H1 (cell line): Measurements from ENCODE around the gene NLRC5. TPM values are rescaled to one million over a fixed set of nuclear protein-coding genes. Genes with fewer than 3 reads are reported as not detected.

Experiments used
- CTCF ChIA-PET: fragments of 300-600 bp; sonication (Branson Sonifier 250); formaldehyde crosslinking; loops from one replicate; lab custom pipeline; 2021; ENCODE audit not compliant: partially characterized antibody; lab: Charles Lee
- POLR2A ChIA-PET: fragments of 300-600 bp; sonication (Branson Sonifier 250); formaldehyde crosslinking; loops from one replicate; lab custom pipeline; 2021; ENCODE audit warnings: inconsistent platforms; ENCODE audit not compliant: partially characterized antibody; lab: Charles Lee
- DNase-seq, 2 experiments: peaks; one replicate each; pipeline versions ENCODE4 v3.0.0 to v3.0.0-alpha.2; 2010 to 2022; ENCODE audit warnings: low spot score in 2 of 2, low read depth in 1 of 2, mixed read lengths in 1 of 2
- FAIRE-seq: peaks from 2 replicates; lab custom pipeline; 2011; peaks lifted over from hg19 to GRCh38; lab: Jason Lieb, UNC
- H2AFZ ChIP-seq: 2 replicates; pipeline ENCODE4 v1.8.1; 2012; ENCODE audit warnings: low read length, inconsistent platforms
- H2AK5ac ChIP-seq: 2 replicates; pipeline ENCODE4 v1.6.1; 2013; ENCODE audit warnings: low read depth, low read length
- H2BK120ac ChIP-seq: replicated peaks from 2 replicates; pipeline ENCODE3; 2013; ENCODE audit warnings: low read depth, low read length, inconsistent platforms
- H2BK12ac ChIP-seq: 2 replicates; pipeline ENCODE4 v1.6.1; 2013; ENCODE audit warnings: low read depth, low read length
- H2BK15ac ChIP-seq: 2 replicates; pipeline ENCODE4 v1.6.1; 2013; ENCODE audit warnings: low read length
- H2BK20ac ChIP-seq: 2 replicates; pipeline ENCODE4 v1.6.1; 2013; ENCODE audit warnings: low read length
- H2BK5ac ChIP-seq: 2 replicates; pipeline ENCODE4 v1.6.1; 2013; ENCODE audit warnings: low read depth, low read length
- H3K14ac ChIP-seq: 2 replicates; pipeline ENCODE4 v1.6.1; 2013; ENCODE audit warnings: inconsistent platforms; ENCODE audit not compliant: insufficient read length
- H3K18ac ChIP-seq: 2 replicates; pipeline ENCODE4 v1.6.1; 2013; ENCODE audit warnings: low read length; ENCODE audit errors: extremely low read depth
- H3K23ac ChIP-seq: 2 replicates; pipeline ENCODE4 v1.6.1; 2013; ENCODE audit warnings: inconsistent platforms; ENCODE audit not compliant: insufficient read length
- H3K23me2 ChIP-seq: 2 replicates; pipeline ENCODE4 v1.6.1; 2013; ENCODE audit warnings: low read depth, low read length
- H3K27ac ChIP-seq: 2 replicates; pipeline ENCODE4 v1.6.1; 2011; ENCODE audit warnings: low read depth, low read length, inconsistent platforms
- H3K27me3 ChIP-seq, 4 experiments: replicated peaks in 1 of 4; 1 replicate in 1 of 4; 2 replicates in 3 of 4; pipeline versions ENCODE4 v1.6.1 to v1.8.1; 2011 to 2013; ENCODE audit warnings: low read length in 3 of 4, mild to moderate bottlenecking in 3 of 4, inconsistent platforms in 2 of 4, mixed read lengths in 2 of 4, moderate library complexity in 1 of 4; ENCODE audit not compliant: control insufficient read depth in 3 of 4, insufficient read depth in 3 of 4; ENCODE audit errors: extremely low read depth in 1 of 4
- H3K36me3 ChIP-seq, 4 experiments: 2 replicates each; pipeline versions ENCODE4 v1.6.1 to v1.8.1; 2011 to 2013; ENCODE audit warnings: mild to moderate bottlenecking in 4 of 4, low read length in 3 of 4, moderate library complexity in 2 of 4, control low read depth in 1 of 4, inconsistent platforms in 1 of 4; ENCODE audit not compliant: insufficient read depth in 4 of 4, control insufficient read depth in 2 of 4
- H3K4ac ChIP-seq: replicated peaks from 2 replicates; pipeline ENCODE3; 2013; ENCODE audit warnings: low read length, low read depth, mixed read lengths, inconsistent platforms; ENCODE audit not compliant: insufficient read length
- H3K4me1 ChIP-seq, 4 experiments: replicated peaks in 1 of 4; 1 replicate in 1 of 4; 2 replicates in 3 of 4; pipeline versions ENCODE4 v1.6.1 to v1.8.1; 2011 to 2013; ENCODE audit warnings: low read length in 3 of 4, inconsistent platforms in 2 of 4, mixed read lengths in 1 of 4; ENCODE audit not compliant: insufficient read depth in 4 of 4, control insufficient read depth in 3 of 4
- H3K4me2 ChIP-seq, 2 experiments: 2 replicates each; pipeline versions ENCODE4 v1.6.1 to v1.8.1; 2011 to 2013; ENCODE audit warnings: low read depth in 2 of 2, low read length in 2 of 2, control low read depth in 1 of 2, inconsistent platforms in 1 of 2, mild to moderate bottlenecking in 1 of 2; ENCODE audit not compliant: insufficient read depth in 1 of 2
- H3K4me3 ChIP-seq, 4 experiments: fragments of 200-600, 300-600 bp in 1 of 4; sonication (generic), shearing (Covaris generic), sonication (Bioruptor Twin) in 1 of 4; 2 replicates each; pipeline versions ENCODE4 v1.5.1 to v1.8.1; 2011 to 2016; ENCODE audit warnings: low read length in 4 of 4, low read depth in 3 of 4, control low read depth in 2 of 4, inconsistent platforms in 2 of 4, mild to moderate bottlenecking in 2 of 4, mixed read lengths in 1 of 4, moderate library complexity in 1 of 4; ENCODE audit not compliant: insufficient read depth in 2 of 4; ENCODE audit errors: extremely low read depth in 1 of 4
- H3K56ac ChIP-seq: replicated peaks from 2 replicates; pipeline ENCODE3; 2013; ENCODE audit warnings: low read depth, mild to moderate bottlenecking, mixed read lengths, low read length, inconsistent platforms; ENCODE audit not compliant: insufficient read length
- H3K79me1 ChIP-seq: 2 replicates; pipeline ENCODE4 v1.6.1; 2013; ENCODE audit warnings: low read depth, low read length, control low read depth
- H3K79me2 ChIP-seq, 2 experiments: 2 replicates each; pipeline versions ENCODE4 v1.6.1 to v1.8.1; 2012 to 2013; ENCODE audit warnings: low read length in 2 of 2, mild to moderate bottlenecking in 2 of 2, inconsistent platforms in 1 of 2; ENCODE audit not compliant: insufficient read depth in 2 of 2, control insufficient read depth in 1 of 2
- H3K9ac ChIP-seq, 4 experiments: replicated peaks in 1 of 4; 1 replicate in 1 of 4; 2 replicates in 3 of 4; pipeline versions ENCODE4 v1.6.1 to v1.8.1; 2011 to 2013; ENCODE audit warnings: low read depth in 3 of 4, low read length in 3 of 4, control low read depth in 2 of 4, mild to moderate bottlenecking in 2 of 4, moderate library complexity in 2 of 4, inconsistent platforms in 1 of 4; ENCODE audit errors: extremely low read depth in 1 of 4
- H3K9me3 ChIP-seq, 2 experiments: 2 replicates each; pipeline versions ENCODE4 v1.6.1 to v1.8.1; 2012 to 2013; ENCODE audit warnings: mild to moderate bottlenecking in 2 of 2, moderate library complexity in 2 of 2, control low read depth in 1 of 2, inconsistent platforms in 1 of 2, low read depth in 1 of 2, low read length in 1 of 2, mixed read lengths in 1 of 2; ENCODE audit not compliant: insufficient read depth in 2 of 2
- H4K20me1 ChIP-seq, 2 experiments: replicated peaks in 1 of 2; 2 replicates each; pipeline versions ENCODE3 to v1.8.1; 2011 to 2013; ENCODE audit warnings: inconsistent platforms in 2 of 2, low read length in 2 of 2, mild to moderate bottlenecking in 1 of 2; ENCODE audit not compliant: insufficient read depth in 2 of 2, control insufficient read depth in 1 of 2
- H4K5ac ChIP-seq: 2 replicates; pipeline ENCODE4 v1.6.1; 2013; ENCODE audit warnings: low read length, low read depth, mixed read lengths, inconsistent platforms; ENCODE audit not compliant: insufficient read length
- H4K8ac ChIP-seq: 2 replicates; pipeline ENCODE4 v1.8.0; 2013; ENCODE audit warnings: mild to moderate bottlenecking, moderate library complexity, low read length, inconsistent platforms; ENCODE audit not compliant: insufficient read depth; ENCODE audit errors: extremely low read depth
- H4K91ac ChIP-seq: replicated peaks from 2 replicates; pipeline ENCODE3; 2013; ENCODE audit warnings: low read length, mixed read lengths, inconsistent platforms; ENCODE audit not compliant: insufficient read length
- ASH2L ChIP-seq: fragments of 200-600, 300-600 bp; sonication (generic); IDR thresholded peaks from one replicate; pipeline ENCODE4 v1.7.1; 2017; ENCODE audit warnings: low read length
- CREB1 ChIP-seq: IDR thresholded peaks from 2 replicates; pipeline ENCODE4 v1.6.1; 2012; ENCODE audit warnings: inconsistent platforms
- POLR2A ChIP-seq, 2 experiments: IDR thresholded peaks; 1 replicate in 1 of 2; 2 replicates in 1 of 2; pipeline ENCODE4 v1.6.1; 2011; ENCODE audit warnings: low read depth in 2 of 2, low read length in 2 of 2, mild to moderate bottlenecking in 2 of 2; ENCODE audit errors: control extremely low read depth in 1 of 2
- POLR2AphosphoS5 ChIP-seq: IDR thresholded peaks from 2 replicates; pipeline ENCODE4 v1.6.1; 2011; ENCODE audit warnings: low read depth, low read length
- RAD21 ChIP-seq, 2 experiments: IDR thresholded peaks in 1 of 2; conservative IDR thresholded peaks in 1 of 2; 2 replicates each; pipeline ENCODE4 v1.6.1; 2011; ENCODE audit warnings: low read depth in 2 of 2, low read length in 2 of 2, improper control_type of control experiment in 1 of 2, inconsistent platforms in 1 of 2, mild to moderate bottlenecking in 1 of 2, moderate library complexity in 1 of 2
- SP4 ChIP-seq: IDR thresholded peaks from 2 replicates; pipeline ENCODE4 v1.6.1; 2012; ENCODE audit warnings: low read length, inconsistent platforms
- TAF7 ChIP-seq: optimal IDR thresholded peaks from 2 replicates; pipeline ENCODE3; 2011; ENCODE audit warnings: low read depth, mild to moderate bottlenecking, inconsistent platforms, low read length, moderate library complexity, borderline replicate concordance
- TBP ChIP-seq: IDR thresholded peaks from 2 replicates; pipeline ENCODE4 v1.6.1; 2011; ENCODE audit warnings: low read depth, low read length, improper control_type of control experiment
- WGBS, 2 experiments: shearing (Covaris generic) in 1 of 2; methylation state at CpG; one replicate each; pipeline versions ENCODE4 v1.1.6 to v1.1.7; 2013 to 2015; ENCODE audit warnings: low lambda C conversion rate in 2 of 2, mixed read lengths in 2 of 2, inconsistent platforms in 1 of 2, low coverage in 1 of 2, missing lambda C conversion rate in 1 of 2; ENCODE audit not compliant: insufficient replicate concordance in 2 of 2, insufficient coverage in 1 of 2, insufficient read length in 1 of 2; ENCODE audit errors: extremely low coverage in 1 of 2, missing lambda C conversion rate in 1 of 2; 5-methylcytosine and 5-hydroxymethylcytosine counted together
- long read RNA-seq, 2 experiments: library from RNA in 1 of 2; library from capped mRNA in 1 of 2; stranded (forward); transcript quantifications; one replicate each; pipeline ENCODE4 v2.0.0, GENCODE V29; 2021; ENCODE audit warnings: inconsistent platforms in 1 of 2
- polyA minus RNA-seq, 3 experiments: library from RNA; depleted of rRNA, polyadenylated mRNA; stranded (reverse); fragments of >200 nt; gene quantifications; 1 replicate in 2 of 3; 2 replicates in 1 of 3; pipeline ENCODE4 v1.2.3, GENCODE V29; 2011
- polyA plus RNA-seq, 7 experiments: library from polyadenylated mRNA; depleted of rRNA in 3 of 7; stranded (reverse) in 5 of 7; unstranded in 2 of 7; fragments of >200 nt in 5 of 7; fragments of 200-250 nt in 2 of 7; gene quantifications; 1 replicate in 5 of 7; 2 replicates in 1 of 7; 4 replicates in 1 of 7; pipeline versions ENCODE4 v1.2.1 to v1.2.3, GENCODE V29; 2011 to 2013; ENCODE audit warnings: missing spikeins in 2 of 7, mixed read lengths in 2 of 7
- total RNA-seq: library from RNA; stranded (reverse); fragmentation: NEBNext Ultra II Directional; extraction: Animal tissue kit (Norgen Biotek cat#: 25700); gene quantifications from 2 replicates; pipeline ENCODE4 v1.2.1, GENCODE V29; 2021

The NLRC5 gene
- total RNA-seq (2.8 and 3.2 TPM in 2 replicates), polyA plus RNA-seq (2011; rRNA removed) (2.0 and 2.2 TPM in 2 replicates), polyA minus RNA-seq (2011; rRNA and poly(A)+ RNA removed) (4.4 and 5.0 TPM in 2 replicates)
- 1.8 TPM for polyA plus RNA-seq (2011; cell fraction: cytosol; rRNA removed)
- 8.8 TPM for polyA plus RNA-seq (2011; cell fraction: nucleus; rRNA removed)
- polyA plus RNA-seq (2012, experiment 1 of 2): 0.97 to 4.4 TPM (median 2.8 TPM) in 4 replicates
- polyA plus RNA-seq (2012, experiment 2 of 2): 1.3 TPM
- 1.3 TPM for polyA plus RNA-seq (2013, experiment 1 of 2)
- 1.1 TPM for polyA plus RNA-seq (2013, experiment 2 of 2)
- 2.4 TPM for polyA minus RNA-seq (2011; cell fraction: cytosol; rRNA and poly(A)+ RNA removed)
- 10.5 TPM for polyA minus RNA-seq (2011; cell fraction: nucleus; rRNA and poly(A)+ RNA removed)
- long read RNA-seq, experiment 1: 0 reads
- long read RNA-seq, experiment 2: 0 reads

GRCh38 chr16:56988948-56989945, at the start of gene NLRC5:
TSS of gene NLRC5 (plus strand) at chr16:56989557. CDS start at chr16:57020713, 31,156 bp downstream.
- Histone ChIP-seq H3K4me3 (peak within 1 kb of the TSS; percentile 43 to 78 (median 56)), H3K79me1 (no peaks in the 10 kb centered on the region), H3K27ac (no peak within 1 kb of the TSS), H4K91ac (peak within 1 kb of the TSS; percentile 51), H3K9me3 (no peaks in the 10 kb centered on the region), H3K4ac (no peak within 1 kb of the TSS), H3K79me2 (no peaks in the 10 kb centered on the region), H3K4me2 (peak within 1 kb of the TSS; percentile 76 to 93), H3K23me2 (peaks cover 8% of the 10 kb centered on the region; the same call in 1 of the 2 replicates), H2BK15ac (peak within 1 kb of the TSS; percentile 88; the same call in 1 of the 2 replicates), H3K4me1 (peaks cover 0 to 7% (median 3%) of the 10 kb centered on the region in 4 experiments; a peak in 3 of 7 replicates), H2BK20ac (peak within 1 kb of the TSS; percentile 72; the same call in 1 of the 2 replicates), H2BK12ac (peak within 1 kb of the TSS; percentile 5; the same call in 1 of the 2 replicates), H4K20me1 (no peaks in the 10 kb centered on the region), H2AFZ (peak within 1 kb of the TSS; percentile 94; the same call in 1 of the 2 replicates), H3K14ac (no peak within 1 kb of the TSS), H4K5ac (no peak within 1 kb of the TSS), H3K36me3 (no peaks in the 10 kb centered on the region), H3K9ac (peak within 1 kb of the TSS in 2 of 4 experiments; percentile 45 to 48; a peak in 3 of 7 replicates), H2BK5ac (no peak within 1 kb of the TSS; the same call in 1 of the 2 replicates), H2BK120ac (no peak within 1 kb of the TSS), H3K18ac (no peak within 1 kb of the TSS; the same call in 1 of the 2 replicates), H3K27me3 (peaks cover 0 to 33% (median 25%) of the 10 kb centered on the region in 4 experiments; a peak in 6 of 7 replicates), H4K8ac (peak within 1 kb of the TSS; percentile 91), H2AK5ac (no peak within 1 kb of the TSS), H3K56ac (no peak within 1 kb of the TSS), H3K23ac (no peak within 1 kb of the TSS)
- POLR2A ChIA-PET: interaction anchor here (0.9 to 1.6 kb wide), 3 partner anchors 8 to 106 kb away, joined by 3 to 4 read pairs (median 3); no protein-coding TSS in a partner anchor
- CTCF ChIA-PET: interaction anchor here (0.5 to 2.7 kb wide), 6 partner anchors 12 to 58 kb away, joined by 3 to 13 read pairs (median 3); no protein-coding TSS in a partner anchor
- FAIRE-seq (no peak), DNase-seq (peak in 1 of 2 experiments; percentile 76)
- 7% methylated on average over 47 of the region's 64 CpGs; no CpG with 5 or more reads in 1 of the 2 experiments for WGBS, 2 experiments
- TF ChIP-seq POLR2AphosphoS5 (no peak), TBP (0 out of 2 replicates have a peak, but pooled peaks have one; percentile 16), CREB1 (0 out of 2 replicates have a peak, but pooled peaks have one; percentile 13), ASH2L (peak; percentile 99), SP4 (no peak), RAD21 (IDR thresholded peaks at IDR 0.05 in 1 of 2, conservative IDR thresholded peaks at IDR 0.05 in 1 of 2; ENCODE audit: low read depth in 2 of 2, low read length in 2 of 2) (no peak), TAF7 (peak; percentile 68), POLR2A (IDR thresholded peaks at IDR 0.05; ENCODE audit: control extremely low read depth in 1 of 2, low read depth in 2 of 2, low read length in 2 of 2) (no peak)
